HG03469 (cell line): ENCODE data around the gene CALN1.

Source experiments
- ATAC-seq: cut with Tn5 transposase; IDR thresholded peaks from one replicate; pipeline ENCODE4 v1.9.1; 2021; ENCODE audit warnings: mild to moderate bottlenecking, moderate library complexity, moderate number of reproducible peaks; ENCODE audit not compliant: unreplicated experiment

The CALN1 gene

GRCh38 chr7:72053292-72053691 lies 358.8 kb downstream of the CALN1 start:
- ATAC-seq: no peak

GRCh38 chr7:72048420-72048819 lies 363.7 kb downstream of the CALN1 start:
- no peak for ATAC-seq

- ATAC-seq: no peak
These were observed 369.3 kb downstream of the CALN1 start for GRCh38 chr7:72042855-72043254.

- ATAC-seq: no peak
These were observed 371.5 kb downstream of the CALN1 start for GRCh38 chr7:72040641-72041040.

- ATAC-seq: no peak
These were observed 372.7 kb downstream of the CALN1 start for GRCh38 chr7:72039460-72039859.

- ATAC-seq: no peak
These were observed 374.0 kb downstream of the CALN1 start for GRCh38 chr7:72038022-72038732.

- no peak for ATAC-seq
These were observed 374.6 kb downstream of the CALN1 start for GRCh38 chr7:72037516-72037915.

- ATAC-seq: no peak
These were observed 376.9 kb downstream of the CALN1 start for GRCh38 chr7:72035266-72035665.

GRCh38 chr7:72032934-72033333 lies 379.2 kb downstream of the CALN1 start:
- ATAC-seq: no peak

GRCh38 chr7:72030994-72031667 lies 381.0 kb downstream of the CALN1 start:
- no peak for ATAC-seq

- ATAC-seq: no peak
These were observed 383.9 kb downstream of the CALN1 start for GRCh38 chr7:72028267-72028666.

- no peak for ATAC-seq
These were observed 386.7 kb downstream of the CALN1 start for GRCh38 chr7:72025381-72025960.

- ATAC-seq: no peak
These were observed 388.2 kb downstream of the CALN1 start for GRCh38 chr7:72023926-72024325.

GRCh38 chr7:72021716-72022115 lies 390.4 kb downstream of the CALN1 start:
- no peak for ATAC-seq

GRCh38 chr7:72020311-72020710 lies 391.8 kb downstream of the CALN1 start:
- ATAC-seq: no peak

- ATAC-seq: no peak
These were observed 392.7 kb downstream of the CALN1 start for GRCh38 chr7:72019436-72019835.

- no peak for ATAC-seq
These were observed 394.4 kb downstream of the CALN1 start for GRCh38 chr7:72017756-72018155.

GRCh38 chr7:72016574-72016973 lies 395.6 kb downstream of the CALN1 start:
- ATAC-seq: no peak

GRCh38 chr7:72015136-72015535 lies 397.0 kb downstream of the CALN1 start:
- no peak for ATAC-seq

GRCh38 chr7:72007018-72007417 lies 405.1 kb downstream of the CALN1 start:
- no peak for ATAC-seq

GRCh38 chr7:72003236-72003635 lies 408.9 kb downstream of the CALN1 start:
- no peak for ATAC-seq

GRCh38 chr7:71996141-71996540 lies 416.0 kb downstream of the CALN1 start:
- ATAC-seq: no peak
